Activated CD8-positive, alpha-beta memory T cell treated with anti-CD3 and anti-CD28 coated beads, Interleukin-2, amount 50 U/mL, for 1 hour (primary cell): ENCODE measurements around the gene CA5B.
"Not testable (repeated sequence)": the region's sequence is repeated elsewhere in the genome, so short reads cannot be mapped to it uniquely, and the experiment has no call there.

ENCODE experiments used
- DNase-seq: peaks from one replicate; pipeline ENCODE4 v3.0.0-alpha.2; 2020; ENCODE audit errors: extremely low read depth

The CA5B gene

GRCh38 chrX:15814771-15815365 is 76.8 kb downstream of the CA5B start:
- no peak for DNase-seq

GRCh38 chrX:15815779-15816437 is 77.8 kb downstream of the CA5B start:
- DNase-seq: no peak

GRCh38 chrX:15816438-15816809 is 78.4 kb downstream of the CA5B start:
- no peak for DNase-seq

- DNase-seq: peak; percentile 22
Measured at GRCh38 chrX:15816886-15817285, 78.8 kb downstream of the CA5B start.

- no peak for DNase-seq
Measured at GRCh38 chrX:15820106-15821073, 82.3 kb downstream of the CA5B start.

GRCh38 chrX:15822922-15823321 is 84.9 kb downstream of the CA5B start:
- DNase-seq: no peak

- no peak for DNase-seq
Measured at GRCh38 chrX:15825936-15826335, 87.9 kb downstream of the CA5B start.

- DNase-seq: no peak
Measured at GRCh38 chrX:15829217-15829616, 91.1 kb downstream of the CA5B start.

- DNase-seq: not testable (repeated sequence)
Measured at GRCh38 chrX:15831347-15831746, 93.3 kb downstream of the CA5B start.

- DNase-seq: no peak
Measured at GRCh38 chrX:15834053-15834452, 96.0 kb downstream of the CA5B start.

- DNase-seq: no peak
Measured at GRCh38 chrX:15834827-15835595, 96.9 kb downstream of the CA5B start.
